ENCODE results near the gene CCDC3. TPM values are rescaled to one million over a fixed set of nuclear protein-coding genes. Genes with fewer than 3 reads are reported as not detected.
A peak's percentile ranks its signal among the peaks of the same experiment; 100 is the strongest.
"Not testable (repeated sequence)": the region's sequence is repeated elsewhere in the genome, so short reads cannot be mapped to it uniquely, and the experiment has no call there.

Gene CCDC3
- total RNA-seq (2014; rRNA removed; shearing (Covaris generic)), result 106 and 112 TPM in 2 replicates

DNA sequence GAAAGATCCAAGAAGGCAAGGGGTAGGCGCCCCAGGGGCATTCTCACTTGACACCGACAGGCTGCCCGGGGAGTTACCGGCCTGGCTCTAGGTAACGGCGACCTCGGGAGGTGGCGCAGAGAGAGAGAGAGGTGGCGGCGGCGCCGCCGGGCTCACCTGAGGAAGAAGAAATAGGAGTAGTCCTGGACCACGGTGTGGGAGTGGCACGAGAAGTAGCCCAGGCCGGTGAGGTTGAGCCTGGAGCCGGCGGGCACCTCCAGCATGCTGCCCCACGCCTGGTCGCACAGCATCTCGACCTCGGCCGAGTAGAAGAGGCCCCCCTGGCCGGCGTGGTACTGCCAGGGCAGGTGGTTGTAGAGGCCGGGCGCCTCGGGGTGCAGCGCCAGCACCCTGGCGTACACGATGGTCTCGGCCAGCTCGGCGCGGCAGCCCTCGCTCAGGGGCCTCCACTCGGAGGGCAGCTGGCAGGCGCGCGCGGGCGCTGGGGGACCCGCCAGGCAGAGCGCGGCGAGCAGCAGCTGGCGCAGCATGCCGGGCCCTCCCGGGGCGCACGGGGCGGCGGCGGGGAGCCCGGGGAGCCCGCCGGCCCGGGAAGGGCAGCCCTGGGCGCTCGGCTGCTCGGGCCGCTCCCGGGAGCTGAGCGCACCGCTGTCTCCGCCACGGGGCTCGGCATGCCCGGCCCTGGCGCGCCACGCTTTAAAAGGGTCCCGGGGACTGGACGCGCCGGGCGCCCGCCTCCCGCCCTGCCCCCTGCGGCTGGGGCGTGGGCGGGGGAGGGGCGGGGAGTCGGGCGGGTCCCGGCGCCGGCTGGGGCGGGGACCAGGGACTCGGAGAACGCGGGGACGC is at the start of gene CCDC3:
TSS of gene CCDC3 (minus strand) at position 673 of the 846 bp plus-strand sequence. CDS start at position 530, 143 bp downstream.
- H3K27me3 ChIP-seq, result no peaks in the 10 kb centered on the region

GRCh38 chr10:13051126-13051694 is 49.7 kb upstream of the CCDC3 start:
- Histone ChIP-seq H3K27me3 (no peaks in the 10 kb centered on the region), H3K4me1 (peaks cover 4% of the 10 kb centered on the region), H3K4me3 (no peak overlapping the region)

More for the DNA sequence above, at the start of gene CCDC3:
- DNase-seq, result peak; percentile 72 to 82
- Histone ChIP-seq H3K9me3 (replicated peaks) (no peaks in the 10 kb centered on the region), H3K27ac (peak within 1 kb of the TSS; percentile 31; the same call in 1 of the 2 replicates), H3K4me3 (peak within 1 kb of the TSS; percentile 67), H3K4me1 (peaks cover 4% of the 10 kb centered on the region; the same call in 1 of the 2 replicates), H3K36me3 (peaks cover 19% of the 10 kb centered on the region)

DNA sequence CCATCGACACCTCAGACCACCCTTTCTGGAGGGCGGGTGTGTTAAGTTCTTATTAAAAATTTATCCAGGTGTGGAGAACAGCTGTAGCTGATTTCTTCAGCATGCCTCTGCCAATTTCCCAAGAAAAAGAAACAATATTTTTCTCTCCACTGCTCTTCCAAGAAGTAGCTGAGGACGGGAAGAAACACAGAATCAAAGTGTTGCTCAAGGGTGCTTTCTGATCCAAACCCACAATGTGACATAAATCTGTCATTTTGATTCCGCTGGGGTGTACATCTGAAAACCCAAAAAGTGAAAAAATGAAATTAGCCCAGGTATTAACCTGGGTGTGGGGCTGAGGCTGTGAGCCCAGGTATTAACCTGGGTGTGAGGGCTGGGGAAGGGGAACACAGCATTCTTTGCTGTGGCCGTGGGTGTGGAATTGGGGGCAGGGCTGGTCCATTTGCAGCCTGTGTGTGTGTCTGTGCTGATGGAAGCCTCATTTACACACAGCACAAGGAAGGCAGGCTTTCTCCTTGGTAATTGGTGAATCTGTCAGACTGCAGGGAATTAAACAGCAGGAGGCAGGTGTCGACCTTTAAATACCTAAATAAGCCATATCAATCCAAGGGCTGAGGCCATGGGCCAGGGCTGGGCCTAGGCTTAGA is 48.4 kb upstream of the CCDC3 start:
- H3K27ac ChIP-seq, result no peak overlapping the region
- H3K27me3 ChIP-seq, result no peaks in the 10 kb centered on the region
- peaks cover 4% of the 10 kb centered on the region for H3K4me1 ChIP-seq
- H3K4me3 ChIP-seq, result no peak overlapping the region
- no peaks in the 10 kb centered on the region for H3K9me3 ChIP-seq (replicated peaks)
- no peak for DNase-seq
- H3K36me3 ChIP-seq, result no peaks in the 10 kb centered on the region

More at GRCh38 chr10:13051126-13051694, 49.7 kb upstream of the CCDC3 start:
- DNase-seq, result no peak
- Histone ChIP-seq H3K9me3 (replicated peaks) (no peaks in the 10 kb centered on the region), H3K36me3 (no peaks in the 10 kb centered on the region), H3K27ac (no peak overlapping the region)

GRCh38 chr10:13048762-13049161 is 47.2 kb upstream of the CCDC3 start:
- Histone ChIP-seq H3K27ac (no peak overlapping the region), H3K27me3 (no peaks in the 10 kb centered on the region), H3K36me3 (no peaks in the 10 kb centered on the region), H3K4me3 (no peak overlapping the region), H3K9me3 (replicated peaks) (no peaks in the 10 kb centered on the region), H3K4me1 (no peaks in the 10 kb centered on the region)
- no peak for DNase-seq

DNA sequence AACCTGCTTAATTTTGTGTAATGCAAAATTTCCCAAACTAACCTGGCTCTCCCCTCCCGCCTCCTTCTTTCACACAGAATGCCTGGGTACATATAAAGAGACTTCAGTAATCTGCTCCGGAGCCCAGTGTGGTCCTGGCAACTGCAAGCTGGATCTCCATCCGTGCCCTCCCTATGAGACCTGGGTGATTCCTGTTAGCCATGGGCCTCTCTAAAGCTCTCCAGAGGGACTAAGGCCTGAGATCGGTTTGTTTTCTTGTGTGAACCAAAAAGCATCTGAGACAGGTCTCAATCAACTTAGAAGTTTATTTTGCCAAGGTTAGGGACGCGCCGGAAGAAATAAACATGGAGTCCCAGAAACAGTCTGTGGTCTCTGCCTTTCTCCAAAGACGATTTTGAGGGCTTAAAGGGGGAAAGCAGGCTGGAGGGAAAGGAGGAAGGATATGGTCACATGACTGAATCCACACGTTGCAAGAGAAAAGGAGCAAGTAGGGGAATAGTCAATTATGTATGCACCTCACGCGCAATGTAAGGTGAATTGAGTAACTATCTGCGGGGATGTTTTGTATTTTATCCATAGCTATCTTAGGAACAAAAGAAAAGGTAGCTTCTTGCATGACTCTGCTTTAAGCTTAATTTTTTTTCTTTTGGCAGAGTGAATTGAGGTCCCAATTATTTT is 46.2 kb upstream of the CCDC3 start:
- Histone ChIP-seq H3K9me3 (replicated peaks) (no peaks in the 10 kb centered on the region), H3K4me1 (no peaks in the 10 kb centered on the region), H3K27ac (no peak overlapping the region), H3K4me3 (no peak overlapping the region), H3K36me3 (no peaks in the 10 kb centered on the region), H3K27me3 (no peaks in the 10 kb centered on the region)
- DNase-seq, result no peak

- H3K4me1 ChIP-seq, result no peaks in the 10 kb centered on the region
- H3K4me3 ChIP-seq, result no peak overlapping the region
- H3K9me3 ChIP-seq (replicated peaks), result no peaks in the 10 kb centered on the region
- H3K27ac ChIP-seq, result no peak overlapping the region
- DNase-seq, result peak in 1 of 2 experiments; percentile 47
- H3K27me3 ChIP-seq, result no peaks in the 10 kb centered on the region
- H3K36me3 ChIP-seq, result no peaks in the 10 kb centered on the region
Observed at GRCh38 chr10:13046851-13047528, 45.5 kb upstream of the CCDC3 start.

DNA sequence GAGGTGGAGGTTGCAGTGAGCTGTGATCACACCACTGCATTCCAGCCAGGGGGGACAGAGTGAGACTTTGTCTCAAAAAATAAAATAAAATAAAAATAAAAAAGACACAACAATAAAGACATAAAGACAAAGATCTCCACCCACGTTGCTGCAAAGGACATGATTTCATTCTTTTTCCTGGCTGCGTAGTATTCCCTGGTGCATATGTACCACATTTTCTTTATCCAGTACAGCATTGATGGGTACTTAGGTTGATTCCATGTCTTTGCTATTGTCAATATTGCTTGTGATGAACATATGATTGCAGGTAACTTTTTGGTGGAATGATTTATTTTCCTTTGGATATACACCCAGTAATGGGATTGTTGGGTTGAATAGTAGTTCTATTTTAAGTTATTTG is 42.0 kb upstream of the CCDC3 start:
- H3K36me3 ChIP-seq, result no peaks in the 10 kb centered on the region

DNA sequence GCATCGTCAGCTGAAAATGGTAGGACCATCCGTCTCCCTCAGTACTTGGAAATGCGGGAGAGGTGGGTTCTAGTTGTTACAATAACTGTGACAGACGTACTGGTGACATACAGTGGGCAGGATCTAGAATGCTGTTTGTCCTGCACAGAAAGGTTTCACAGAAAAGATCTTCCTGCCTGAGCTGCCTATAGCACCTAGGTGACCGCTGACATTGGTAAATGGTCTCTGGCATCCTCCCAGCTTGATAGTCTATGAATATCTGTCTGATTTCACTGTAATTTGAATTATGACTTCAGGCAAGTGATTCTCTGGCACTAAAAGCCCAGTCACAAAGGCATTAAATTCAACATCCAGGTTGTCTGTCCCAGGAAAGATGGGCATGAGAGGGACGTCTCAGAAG is 38.2 kb upstream of the CCDC3 start:
- H3K27ac ChIP-seq, result no peak overlapping the region
- DNase-seq, result no peak
- H3K4me3 ChIP-seq, result no peak overlapping the region
- H3K27me3 ChIP-seq, result no peaks in the 10 kb centered on the region
- no peaks in the 10 kb centered on the region for H3K4me1 ChIP-seq
- H3K36me3 ChIP-seq, result no peaks in the 10 kb centered on the region
- no peaks in the 10 kb centered on the region for H3K9me3 ChIP-seq (replicated peaks)

More for the DNA sequence above, 42.0 kb upstream of the CCDC3 start:
- H3K27me3 ChIP-seq, result no peaks in the 10 kb centered on the region
- no peak for DNase-seq
- no peaks in the 10 kb centered on the region for H3K9me3 ChIP-seq (replicated peaks)
- H3K4me1 ChIP-seq, result no peaks in the 10 kb centered on the region
- no peak overlapping the region for H3K27ac ChIP-seq
- H3K4me3 ChIP-seq, result no peak overlapping the region

GRCh38 chr10:13038391-13038790 is 36.9 kb upstream of the CCDC3 start:
- DNase-seq, result no peak
- no peak overlapping the region for H3K4me3 ChIP-seq
- H3K9me3 ChIP-seq (replicated peaks), result no peaks in the 10 kb centered on the region
- H3K36me3 ChIP-seq, result no peaks in the 10 kb centered on the region
- no peaks in the 10 kb centered on the region for H3K4me1 ChIP-seq
- no peaks in the 10 kb centered on the region for H3K27me3 ChIP-seq
- H3K27ac ChIP-seq, result no peak overlapping the region

DNA sequence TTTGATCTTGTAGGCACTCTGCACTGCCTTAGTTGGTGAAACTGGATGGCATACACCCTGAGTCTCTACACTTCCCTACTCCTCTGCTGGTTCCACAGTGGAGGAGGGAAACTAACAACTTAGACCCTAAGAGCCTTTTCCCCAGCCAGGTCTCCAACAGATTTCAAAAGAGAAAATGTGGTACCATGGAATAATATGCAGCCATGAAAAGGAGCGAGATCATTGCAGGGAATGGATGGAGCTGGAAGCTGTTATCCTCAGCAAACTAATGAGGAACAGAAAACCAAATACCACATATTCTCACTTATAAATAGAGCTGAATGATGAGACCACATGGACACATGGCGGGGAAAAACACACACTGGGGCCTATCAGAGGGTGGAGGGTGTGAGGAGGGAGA is 36.3 kb upstream of the CCDC3 start:
- Histone ChIP-seq H3K9me3 (replicated peaks) (no peaks in the 10 kb centered on the region), H3K36me3 (no peaks in the 10 kb centered on the region), H3K27me3 (no peaks in the 10 kb centered on the region), H3K27ac (no peak overlapping the region), H3K4me3 (no peak overlapping the region), H3K4me1 (no peaks in the 10 kb centered on the region)
- no peak for DNase-seq

DNA sequence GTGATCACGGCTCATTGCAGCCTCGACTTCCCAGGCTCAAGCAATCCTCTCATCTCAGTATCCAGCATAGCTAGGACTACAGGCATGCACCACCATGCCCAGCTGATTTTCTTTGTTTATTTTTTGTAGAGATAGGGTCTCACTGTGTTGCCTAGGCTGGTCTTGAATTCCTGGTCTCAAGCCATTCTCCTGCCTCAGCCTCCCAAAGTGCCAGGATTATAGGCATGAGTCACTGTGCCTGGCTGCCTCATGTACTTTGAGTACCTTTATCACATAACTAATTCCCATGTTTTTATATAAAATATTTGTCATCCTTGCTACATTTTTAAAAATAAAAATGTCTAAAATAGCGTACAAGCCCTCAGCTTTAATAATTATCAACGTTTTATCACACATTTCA is 35.3 kb upstream of the CCDC3 start:
- DNase-seq, result no peak
- Histone ChIP-seq H3K4me3 (no peak overlapping the region), H3K27ac (no peak overlapping the region), H3K36me3 (no peaks in the 10 kb centered on the region), H3K4me1 (no peaks in the 10 kb centered on the region), H3K27me3 (no peaks in the 10 kb centered on the region), H3K9me3 (replicated peaks) (no peaks in the 10 kb centered on the region)

DNA sequence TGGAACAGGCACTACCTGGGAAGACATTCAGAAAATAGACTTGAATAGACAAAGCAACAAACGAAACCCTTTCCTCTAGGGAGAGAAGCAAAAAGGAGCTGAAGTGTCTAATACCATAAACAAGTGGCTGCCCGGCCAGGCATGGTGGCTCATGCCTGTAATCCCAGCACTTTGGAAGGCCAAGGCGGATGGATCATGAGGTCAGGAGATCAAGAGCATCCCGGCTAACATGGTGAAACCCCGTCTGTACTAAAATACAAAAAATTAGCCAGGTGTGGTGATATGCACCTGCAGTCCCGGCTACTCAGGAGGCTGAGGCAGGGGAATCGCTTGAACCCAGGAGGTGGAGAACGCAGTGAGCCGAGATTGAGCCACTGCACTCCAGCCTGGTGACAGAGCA is 34.2 kb upstream of the CCDC3 start:
- not testable (repeated sequence) for H3K4me3 ChIP-seq, H3K27ac ChIP-seq, H3K4me1 ChIP-seq

DNA sequence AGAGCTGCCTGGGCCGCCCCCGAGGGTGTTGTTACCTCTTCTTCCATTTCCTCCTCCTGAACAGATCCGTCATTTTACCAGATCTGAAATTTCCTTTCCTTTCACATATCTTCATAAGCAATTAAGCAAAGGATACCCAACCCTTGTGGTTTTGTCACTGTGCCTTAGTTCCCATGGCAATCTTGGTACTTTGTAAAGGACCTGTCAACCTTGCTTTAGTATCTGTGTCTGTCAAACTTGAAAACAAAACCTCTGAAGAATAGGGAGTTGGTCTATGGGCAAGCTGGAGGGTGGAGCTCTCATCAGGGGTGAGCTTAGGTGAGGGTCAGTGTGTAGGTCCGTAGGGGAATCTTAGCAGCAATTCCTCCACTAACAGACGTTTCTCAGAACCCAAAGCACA is 25.4 kb upstream of the CCDC3 start:
- no peak for DNase-seq
- no peaks in the 10 kb centered on the region for H3K36me3 ChIP-seq
- H3K27ac ChIP-seq, result no peak overlapping the region
- 0 out of 2 replicates have a peak, but pooled peaks cover 4% of the 10 kb centered on the region for H3K9me3 ChIP-seq (replicated peaks)
- no peaks in the 10 kb centered on the region for H3K4me1 ChIP-seq
- H3K4me3 ChIP-seq, result no peak overlapping the region
- no peaks in the 10 kb centered on the region for H3K27me3 ChIP-seq

More for the DNA sequence above, 34.2 kb upstream of the CCDC3 start:
- not testable (repeated sequence) for H3K9me3 ChIP-seq (replicated peaks); DNase-seq; H3K27me3 ChIP-seq; H3K36me3 ChIP-seq

DNA sequence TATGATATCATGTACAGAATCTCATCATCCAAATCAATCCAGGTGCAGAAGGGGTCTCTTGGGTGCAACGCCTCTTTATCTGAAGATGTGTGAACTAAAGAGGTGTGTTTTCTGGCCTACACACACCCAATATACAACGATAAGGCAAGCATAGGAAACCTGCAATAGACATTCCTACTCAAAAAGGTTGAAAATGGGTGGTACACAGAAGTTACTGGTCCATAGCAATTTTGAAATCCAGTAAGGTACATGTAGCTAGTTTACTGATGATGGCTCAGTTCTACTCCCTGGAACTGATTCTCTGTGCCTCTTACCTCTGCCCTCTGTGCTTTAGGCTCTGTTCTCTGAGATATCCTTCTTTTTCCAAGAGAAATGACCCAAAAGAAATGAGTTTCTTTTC is 22.2 kb upstream of the CCDC3 start:
- no peak overlapping the region for H3K27ac ChIP-seq
- DNase-seq, result no peak
- no peaks in the 10 kb centered on the region for H3K4me1 ChIP-seq
- H3K36me3 ChIP-seq, result no peaks in the 10 kb centered on the region
- no peak overlapping the region for H3K4me3 ChIP-seq
- 0 out of 2 replicates have a peak, but pooled peaks cover 4% of the 10 kb centered on the region for H3K9me3 ChIP-seq (replicated peaks)
- H3K27me3 ChIP-seq, result no peaks in the 10 kb centered on the region

All from SJCRH30 (cell line).